Fibroblast of upper back skin (primary cell): ENCODE results near the gene SEPTIN8.

Experiments used
- DNase-seq: peaks from one replicate; pipeline ENCODE4 v3.0.0-alpha.2; 2013

SEPTIN8 gene

DNA sequence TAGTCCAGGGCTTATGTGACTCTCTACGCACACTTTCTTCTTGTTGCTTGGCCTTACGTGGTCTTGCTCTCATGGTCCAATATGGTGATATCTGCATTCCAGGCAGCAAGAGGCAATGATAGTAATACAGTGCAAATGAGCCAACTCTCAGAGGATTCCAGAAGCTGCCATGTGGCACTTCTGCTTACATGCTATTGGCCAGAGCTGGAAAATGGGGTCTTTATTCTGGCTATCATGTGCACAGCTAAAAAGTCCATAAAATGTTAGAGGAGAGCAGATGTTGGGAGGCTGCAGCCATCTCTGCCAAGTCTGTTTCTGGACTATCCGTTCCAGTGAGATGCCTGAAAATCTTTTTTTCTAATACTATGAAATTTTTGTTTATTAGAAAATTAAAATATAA is 2.9 kb upstream of the SEPTIN8 start:
- DNase-seq, result no peak

DNA sequence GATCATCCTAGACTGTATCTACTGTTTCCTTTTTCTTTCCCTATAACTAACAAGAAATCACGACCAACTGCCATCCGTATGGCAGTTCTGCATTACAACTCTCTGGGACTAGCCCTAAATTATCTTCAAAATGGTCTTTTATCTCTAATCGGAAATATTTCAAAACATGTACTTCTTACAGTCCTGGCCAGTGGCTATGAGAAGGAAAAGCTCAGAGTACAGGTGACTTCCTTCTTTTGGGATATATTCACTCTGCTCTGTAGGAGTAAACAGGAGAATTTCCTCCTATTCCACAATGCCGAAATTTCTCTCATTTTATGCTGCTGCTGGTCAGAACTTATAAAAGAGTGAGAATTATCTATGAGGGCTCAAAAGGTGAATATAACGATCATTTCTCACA is 1.8 kb upstream of the SEPTIN8 start:
- DNase-seq, result no peak

DNA sequence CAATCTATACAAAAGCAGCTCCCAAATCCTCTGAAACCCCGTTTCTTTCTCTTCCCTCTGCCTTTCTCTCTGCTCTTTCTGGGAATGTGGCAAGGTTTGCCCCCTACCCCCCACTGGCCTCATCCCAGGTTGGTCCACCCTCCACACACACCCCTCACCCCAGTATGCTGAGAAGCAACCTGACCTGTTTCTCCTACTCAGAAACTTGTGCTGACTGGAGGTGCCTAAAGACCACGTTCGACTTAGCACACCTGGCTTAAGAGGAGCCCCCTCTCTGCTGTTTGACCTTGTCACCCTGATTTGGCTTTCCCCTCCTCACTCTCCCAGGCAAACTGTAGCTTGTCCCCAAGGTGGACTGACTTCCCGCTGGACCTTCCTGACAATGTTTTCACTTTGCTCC is 1.1 kb upstream of the SEPTIN8 start:
- no peak for DNase-seq

DNA sequence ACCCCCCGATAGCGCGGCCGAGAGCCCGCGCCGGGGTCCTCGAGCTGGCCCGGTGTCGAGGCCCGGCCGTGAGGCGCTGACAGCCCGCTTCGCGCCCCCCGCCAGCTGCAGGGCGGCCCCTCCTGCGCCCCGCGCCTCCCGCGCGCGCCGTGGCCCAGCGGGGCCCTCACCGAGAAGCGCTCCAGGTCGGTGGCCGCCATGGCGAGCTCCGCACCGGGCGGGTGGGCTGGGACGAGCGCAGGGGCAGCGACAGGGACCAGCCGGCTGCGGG is 166 bp downstream of the SEPTIN8 start:
- no peak for DNase-seq

DNA sequence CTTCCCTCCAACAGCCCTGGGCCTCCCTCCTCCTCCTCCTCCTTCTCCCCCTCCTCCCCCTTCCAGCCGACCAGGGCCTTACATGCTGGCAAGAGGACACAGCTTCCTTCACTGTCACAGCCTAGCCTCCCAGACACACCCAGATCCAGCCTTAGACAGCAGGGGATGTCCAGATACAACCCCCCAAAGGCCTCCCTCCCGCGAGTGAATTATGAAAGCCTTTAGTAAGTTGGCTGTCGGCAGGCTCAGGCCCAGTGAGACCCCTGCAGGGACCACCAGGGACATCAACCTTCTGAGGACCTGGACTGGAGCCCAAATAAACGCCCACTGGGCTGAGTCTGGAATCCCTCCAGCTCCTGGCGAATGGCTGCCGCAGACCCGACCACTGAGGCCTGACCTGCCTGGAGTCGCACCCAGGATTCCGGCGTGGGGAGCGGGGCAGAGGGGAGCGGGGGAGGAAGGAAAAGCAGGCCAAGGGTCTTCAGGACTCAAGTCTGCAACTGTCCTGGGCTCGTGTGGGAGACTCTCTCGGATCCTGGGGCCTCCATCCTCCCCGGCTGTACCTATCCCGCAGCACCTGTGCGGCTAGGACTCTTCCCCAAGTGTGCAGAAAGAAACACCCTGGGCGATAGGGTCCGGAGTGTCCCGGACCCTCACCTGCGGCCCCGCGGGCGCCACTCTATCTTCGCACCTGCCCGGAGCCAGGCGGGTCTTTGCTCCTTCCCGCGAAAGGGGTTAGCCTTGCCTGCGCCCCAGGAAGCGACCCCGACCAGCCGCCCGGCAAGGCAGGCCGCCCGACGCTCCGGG is 705 bp downstream of the SEPTIN8 start:
- DNase-seq, result peak; percentile 39

DNA sequence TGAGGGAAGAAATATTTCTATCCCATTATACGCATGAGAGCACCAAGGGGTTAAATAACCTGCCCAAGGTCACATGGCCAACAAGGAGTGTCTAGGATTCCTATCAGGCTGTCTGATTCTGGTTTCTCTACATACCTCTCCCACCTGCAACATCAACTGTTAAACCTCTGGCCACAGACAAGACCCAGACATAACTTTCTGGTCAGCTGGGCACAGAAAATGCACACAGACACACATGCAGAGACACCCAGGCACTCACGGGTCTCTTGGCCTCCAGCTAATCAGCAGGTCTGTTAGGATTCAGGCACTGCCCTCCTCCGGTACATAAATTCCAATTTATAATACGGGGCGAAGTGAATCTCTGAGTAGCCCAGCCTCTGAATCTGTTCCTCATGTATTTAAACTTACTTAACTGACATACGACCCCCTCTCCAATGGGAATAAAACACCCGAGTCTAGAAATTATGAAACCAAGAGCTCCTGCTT is 1.5 kb downstream of the SEPTIN8 start:
- no peak for DNase-seq

- DNase-seq, result no peak
Observed at GRCh38 chr5:132774896-132775295, 2.1 kb downstream of the SEPTIN8 start.

DNA sequence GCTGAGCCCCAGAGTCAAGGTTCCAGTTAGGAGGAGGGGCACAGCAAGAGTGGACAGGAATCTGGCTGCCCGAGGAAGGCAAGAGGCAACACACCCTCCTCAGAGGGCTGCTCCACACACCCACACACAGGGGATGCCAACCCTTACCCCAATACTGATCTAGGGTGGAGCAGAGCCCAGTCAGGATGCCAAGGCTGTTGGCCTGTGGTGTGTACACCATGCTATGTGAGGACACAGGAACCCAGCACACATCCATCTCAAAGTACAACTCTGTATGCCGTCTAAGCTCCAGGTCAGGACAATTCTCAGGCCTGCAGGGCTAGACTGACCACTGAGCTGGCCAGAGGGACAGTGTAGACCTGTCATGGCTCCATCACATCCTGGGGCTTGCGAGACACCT is 2.6 kb downstream of the SEPTIN8 start:
- no peak for DNase-seq

GRCh38 chr5:132773601-132774355 is 3.3 kb downstream of the SEPTIN8 start:
- DNase-seq, result no peak

- DNase-seq, result no peak
Observed at GRCh38 chr5:132773114-132773513, 3.9 kb downstream of the SEPTIN8 start.

DNA sequence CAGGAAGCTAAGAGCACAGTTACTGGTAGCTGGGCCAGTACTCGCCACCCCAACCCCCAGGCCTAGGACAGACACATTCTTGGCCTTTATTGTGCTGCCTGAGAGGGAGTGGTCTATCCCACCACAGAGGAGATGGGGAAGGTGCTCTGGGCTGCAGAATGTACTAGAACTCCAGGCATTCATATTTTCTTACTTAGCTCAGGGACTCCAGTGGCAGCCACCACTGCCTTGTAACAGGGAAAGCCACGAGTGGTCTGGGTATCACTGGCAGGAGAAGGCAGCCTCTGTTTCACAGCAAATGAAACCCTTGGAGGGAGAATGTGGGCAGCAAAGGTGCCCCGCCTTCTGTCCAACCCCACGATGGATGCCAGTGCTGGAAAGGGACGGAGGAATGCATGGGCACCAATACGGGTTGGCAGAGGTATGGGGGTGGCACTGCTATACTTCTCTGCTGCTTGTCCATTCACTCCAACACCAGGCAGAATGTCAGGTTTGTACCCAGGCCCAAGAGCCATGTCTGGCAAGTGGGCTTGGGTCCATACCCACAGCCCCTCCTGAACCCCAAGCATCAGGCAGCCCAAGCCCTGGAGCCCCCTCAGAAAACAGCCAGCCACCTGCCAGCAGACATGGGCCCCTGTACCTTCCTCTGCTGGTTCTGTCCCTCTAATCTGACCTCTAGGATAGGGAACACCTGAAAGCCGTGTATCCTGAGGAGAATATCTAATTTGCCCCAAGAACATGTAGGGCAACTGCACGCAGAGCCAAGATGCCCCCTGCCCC is 4.6 kb downstream of the SEPTIN8 start:
- DNase-seq, result no peak

- peak; percentile 65 for DNase-seq
Observed at GRCh38 chr5:132771503-132771998, 5.5 kb downstream of the SEPTIN8 start.

DNA sequence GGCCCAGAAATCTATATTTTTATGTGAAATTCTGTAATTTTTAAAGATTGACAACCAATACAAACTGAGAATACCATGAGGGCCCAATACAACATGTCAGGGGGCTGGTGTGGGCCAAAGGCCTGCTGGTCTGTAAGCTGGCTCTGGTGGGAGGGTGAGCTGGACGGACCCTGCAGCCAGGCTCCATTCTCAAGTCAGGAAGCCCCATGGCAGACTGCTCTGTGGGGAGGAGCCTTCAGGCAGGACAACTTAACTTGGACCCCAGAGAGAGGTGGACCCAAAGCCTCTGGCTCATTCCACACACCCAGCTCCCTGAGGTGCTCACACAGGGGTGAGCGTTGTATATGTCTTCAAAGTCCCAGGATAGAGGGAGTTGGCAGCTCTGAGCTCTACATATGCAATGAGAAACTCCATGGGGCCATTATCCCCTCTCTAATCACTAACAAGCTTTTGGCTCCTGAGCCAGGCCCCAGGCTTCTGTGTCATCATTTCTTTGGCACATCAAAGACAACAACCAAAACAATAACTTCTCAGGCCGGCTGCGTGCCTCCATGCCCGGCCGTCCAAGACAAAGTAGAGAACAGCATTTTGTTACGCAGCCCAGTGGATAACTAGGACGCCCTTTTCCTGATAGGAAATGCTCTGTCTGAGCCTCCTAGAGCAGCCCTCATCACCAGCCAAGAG is 6.4 kb downstream of the SEPTIN8 start:
- no peak for DNase-seq

DNA sequence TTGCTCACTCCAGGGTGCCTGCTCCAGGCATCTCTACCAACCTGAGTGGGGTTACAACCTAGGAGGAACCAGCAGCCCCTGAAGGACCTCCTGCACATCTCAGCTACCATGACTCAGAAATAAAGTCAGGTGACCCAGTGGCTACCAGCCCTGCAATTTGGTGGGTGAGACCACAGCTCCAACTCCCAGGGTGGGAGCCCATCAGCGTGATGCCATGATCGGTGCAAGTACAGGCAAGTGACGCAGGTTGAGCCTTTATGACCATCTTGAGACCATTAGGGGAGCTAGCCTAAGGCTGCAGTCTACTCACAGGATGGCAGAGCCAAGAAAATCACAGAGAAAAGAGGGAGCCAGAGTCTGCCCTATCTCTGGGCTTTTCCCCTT is 8.6 kb downstream of the SEPTIN8 start:
- no peak for DNase-seq

DNA sequence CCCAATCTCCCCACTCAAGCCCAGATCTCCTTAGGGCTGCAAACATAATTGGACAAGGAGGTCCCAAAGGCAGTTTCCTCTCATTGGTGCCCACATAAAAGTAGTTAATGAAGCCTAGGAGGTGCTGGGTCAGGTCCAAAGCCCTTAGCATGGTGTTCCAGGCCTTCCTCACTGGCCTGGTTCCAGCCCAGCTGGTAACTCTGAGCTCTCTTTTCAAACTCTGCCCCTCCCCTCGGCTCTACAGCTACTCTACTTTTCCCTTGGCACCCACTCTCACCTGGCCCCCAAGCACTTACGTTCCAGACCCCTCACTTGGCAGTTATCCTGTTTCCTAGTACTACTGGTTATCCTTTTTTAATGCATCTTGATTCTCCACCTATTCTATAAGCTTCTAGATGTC is 9.9 kb downstream of the SEPTIN8 start:
- no peak for DNase-seq

DNA sequence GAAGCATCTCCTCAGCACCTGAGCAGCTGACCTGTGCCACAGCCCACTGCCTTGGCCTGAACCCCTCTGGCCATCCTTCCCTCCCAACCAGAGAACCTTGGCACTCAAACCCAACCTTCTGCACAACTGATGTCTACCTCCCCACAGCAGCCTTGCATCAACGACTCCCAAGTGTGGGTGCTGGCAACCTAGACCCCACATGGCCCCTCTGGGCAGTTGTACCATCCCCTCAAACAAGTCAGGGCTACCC is 10.3 kb downstream of the SEPTIN8 start:
- DNase-seq, result no peak

DNA sequence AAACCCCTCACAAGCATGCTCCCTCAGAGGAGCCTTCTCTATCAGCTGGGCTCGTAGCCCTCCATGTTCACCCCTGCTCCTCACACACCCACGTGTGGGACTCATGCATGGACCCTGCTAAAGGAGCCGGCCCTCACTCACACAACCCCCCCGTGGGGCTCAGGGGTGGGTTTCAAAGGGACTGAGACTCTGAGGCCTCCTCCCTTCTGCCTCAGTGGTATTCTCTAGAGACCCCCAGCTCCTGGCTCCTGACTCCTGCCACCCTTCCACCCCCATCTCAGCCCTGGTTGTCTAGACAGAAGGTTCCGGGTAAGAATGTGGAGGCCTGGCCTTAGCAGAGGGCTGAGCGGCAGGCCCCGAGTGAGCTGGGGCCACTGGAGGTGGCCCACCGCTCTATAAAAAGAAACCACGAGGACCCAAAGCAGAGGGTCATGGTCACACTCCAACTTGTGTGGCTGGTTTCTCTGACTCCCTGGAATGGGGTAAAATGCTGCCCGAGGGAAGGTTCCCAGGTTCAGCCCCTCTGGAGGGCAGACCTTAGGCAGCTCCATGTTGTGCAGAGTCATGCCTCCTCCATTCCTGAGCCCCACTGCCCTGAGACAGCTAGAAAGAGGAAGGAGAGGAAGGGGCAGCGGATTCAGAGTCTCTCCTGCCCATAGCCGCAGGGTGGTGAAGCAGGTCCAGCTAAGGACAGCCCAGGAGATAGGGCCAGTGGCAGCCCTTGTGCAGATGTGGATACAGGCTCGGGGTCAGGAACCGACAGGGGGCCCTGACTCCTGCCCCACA is 10.8 kb downstream of the SEPTIN8 start:
- no peak for DNase-seq

- no peak for DNase-seq
Observed at GRCh38 chr5:132765311-132766019, 11.6 kb downstream of the SEPTIN8 start.

DNA sequence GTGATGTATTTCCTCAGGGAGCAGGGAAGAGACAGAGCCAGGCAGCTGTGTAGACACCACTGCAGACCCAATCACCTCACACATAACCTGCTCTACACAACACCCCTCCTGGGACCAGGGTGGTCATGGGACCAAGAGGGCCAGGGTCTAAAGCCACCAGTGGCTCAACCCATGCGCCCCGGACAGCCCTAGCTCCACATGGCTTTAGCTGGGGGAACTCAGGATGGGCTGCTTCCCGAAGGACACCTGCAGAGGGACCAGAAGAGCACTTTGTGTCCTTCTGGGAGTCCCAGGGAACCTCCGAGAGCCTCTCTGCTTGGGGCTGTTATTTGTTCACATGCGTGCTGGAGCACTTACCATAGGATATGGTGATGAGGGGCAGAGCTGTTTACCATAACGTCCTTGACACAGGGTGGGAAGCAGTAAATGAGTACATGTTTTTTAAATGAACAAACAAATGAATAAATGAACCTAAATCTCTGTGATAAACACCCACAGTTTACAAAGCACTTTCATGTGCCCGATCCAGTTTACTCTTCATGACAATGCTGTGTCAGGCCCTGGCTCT is 12.3 kb downstream of the SEPTIN8 start:
- DNase-seq, result no peak

GRCh38 chr5:132764051-132764450 is 13.0 kb downstream of the SEPTIN8 start:
- no peak for DNase-seq
